ENCODE results near the gene PLBD1. TPM values are rescaled to one million over a fixed set of nuclear protein-coding genes. Genes with fewer than 3 reads are reported as not detected.

Gene PLBD1
- total RNA-seq, 3 donors from 2014 or later = 22.6 to 82.4 (median 63.7) TPM

- intact Hi-C loops (cut with DNase I, micrococcal nuclease) = no loop called here
- Histone ChIP-seq H3K4me3 (no peak overlapping the region), H3K4me1 (ENCODE audit: low read depth) (no peaks in the 10 kb centered on the region), H3K9me3 (no peaks in the 10 kb centered on the region), H3K36me3 (ENCODE audit: low read depth) (no peaks in the 10 kb centered on the region)
- DNase-seq (no peak), ATAC-seq (no peak)
- TF ChIP-seq CTCF (IDR thresholded peaks at IDR 0.05) = no peak
These were observed 72.4 kb downstream of the PLBD1 start for GRCh38 chr12:14495326-14495725.

GRCh38 chr12:14482886-14483285 lies 84.8 kb downstream of the PLBD1 start:
- peaks cover 7% of the 10 kb centered on the region for H3K36me3 ChIP-seq (ENCODE audit: low read depth)
- no peak overlapping the region for H3K4me3 ChIP-seq
- no peaks in the 10 kb centered on the region for H3K9me3 ChIP-seq
- no peak for ATAC-seq
- no peak for TF ChIP-seq CTCF (IDR thresholded peaks at IDR 0.05)
- no peak for DNase-seq
- H3K4me1 ChIP-seq (ENCODE audit: low read depth) = no peaks in the 10 kb centered on the region
- intact Hi-C loops (cut with DNase I, micrococcal nuclease) = no loop called here

GRCh38 chr12:14482361-14482760 lies 85.3 kb downstream of the PLBD1 start:
- Histone ChIP-seq H3K9me3 (no peaks in the 10 kb centered on the region), H3K4me3 (no peak overlapping the region), H3K4me1 (ENCODE audit: low read depth) (no peaks in the 10 kb centered on the region), H3K36me3 (ENCODE audit: low read depth) (peaks cover 7% of the 10 kb centered on the region)
- no peak for ATAC-seq
- TF ChIP-seq CTCF (IDR thresholded peaks at IDR 0.05) = no peak
- no peak for DNase-seq
- intact Hi-C loops (cut with DNase I, micrococcal nuclease) = no loop called here

- ATAC-seq (no peak), DNase-seq (no peak)
- H3K4me1 ChIP-seq (ENCODE audit: low read depth) = no peaks in the 10 kb centered on the region
- H3K4me3 ChIP-seq = no peak overlapping the region
- no peak for TF ChIP-seq CTCF (IDR thresholded peaks at IDR 0.05)
- peaks cover 7% of the 10 kb centered on the region for H3K36me3 ChIP-seq (ENCODE audit: low read depth)
- no peaks in the 10 kb centered on the region for H3K9me3 ChIP-seq
- intact Hi-C loops (cut with DNase I, micrococcal nuclease) = no loop called here
These were observed 86.5 kb downstream of the PLBD1 start for GRCh38 chr12:14481201-14481600.

GRCh38 chr12:14479004-14479403 lies 88.7 kb downstream of the PLBD1 start:
- intact Hi-C loops (cut with DNase I, micrococcal nuclease) = no loop called here
- TF ChIP-seq CTCF (IDR thresholded peaks at IDR 0.05) = no peak

GRCh38 chr12:14473707-14474287 lies 93.9 kb downstream of the PLBD1 start:
- H3K36me3 ChIP-seq (ENCODE audit: low read depth) = no peaks in the 10 kb centered on the region
- intact Hi-C loops (cut with DNase I, micrococcal nuclease) = no loop called here
- peaks cover 43% of the 10 kb centered on the region for H3K9me3 ChIP-seq
- no peak overlapping the region for H3K4me3 ChIP-seq
- H3K4me1 ChIP-seq (ENCODE audit: low read depth) = no peaks in the 10 kb centered on the region
- TF ChIP-seq CTCF (IDR thresholded peaks at IDR 0.05) = no peak
- ATAC-seq = no peak
- no peak for DNase-seq

More at GRCh38 chr12:14479004-14479403, 88.7 kb downstream of the PLBD1 start:
- Histone ChIP-seq H3K9me3 (peaks cover 16% of the 10 kb centered on the region), H3K36me3 (ENCODE audit: low read depth) (peaks cover 4% of the 10 kb centered on the region), H3K4me3 (no peak overlapping the region), H3K4me1 (ENCODE audit: low read depth) (no peaks in the 10 kb centered on the region)
- DNase-seq (no peak), ATAC-seq (no peak)
